ENCODE results near the gene NUDT4.

NUDT4 gene

GRCh38 chr12:93365616-93366405, 11.9 kb upstream of the NUDT4 start:
- no peak for DNase-seq (ENCODE audit: low spot score)
- no peak for TF ChIP-seq CTCF (IDR thresholded peaks at IDR 0.05; ENCODE audit: extremely low read depth, insufficient read depth, missing control alignments)
- in situ Hi-C loops (cut with MboI; ENCODE audit: low pct_unique_long_range_greater_than_20kb, low sequenced_read_pairs, unreplicated experiment) = no loop called here

- in situ Hi-C loops (cut with MboI; ENCODE audit: low pct_unique_long_range_greater_than_20kb, low sequenced_read_pairs, unreplicated experiment) = no loop called here
- DNase-seq (ENCODE audit: low spot score) = no peak
- no peak for TF ChIP-seq CTCF (IDR thresholded peaks at IDR 0.05; ENCODE audit: extremely low read depth, insufficient read depth, missing control alignments)
Observed at GRCh38 chr12:93366422-93366821, 11.3 kb upstream of the NUDT4 start.

GRCh38 chr12:93368766-93369165, 9.0 kb upstream of the NUDT4 start:
- in situ Hi-C loops (cut with MboI; ENCODE audit: low pct_unique_long_range_greater_than_20kb, low sequenced_read_pairs, unreplicated experiment) = no loop called here
- DNase-seq (ENCODE audit: low spot score) = no peak
- no peak for TF ChIP-seq CTCF (IDR thresholded peaks at IDR 0.05; ENCODE audit: extremely low read depth, insufficient read depth, missing control alignments)

- no peak for TF ChIP-seq CTCF (IDR thresholded peaks at IDR 0.05; ENCODE audit: extremely low read depth, insufficient read depth, missing control alignments)
- in situ Hi-C loops (cut with MboI; ENCODE audit: low pct_unique_long_range_greater_than_20kb, low sequenced_read_pairs, unreplicated experiment) = no loop called here
- DNase-seq (ENCODE audit: low spot score) = no peak
Observed at GRCh38 chr12:93369505-93369904, 8.2 kb upstream of the NUDT4 start.

- no peak for DNase-seq (ENCODE audit: low spot score)
- in situ Hi-C loops (cut with MboI; ENCODE audit: low pct_unique_long_range_greater_than_20kb, low sequenced_read_pairs, unreplicated experiment) = no loop called here
- TF ChIP-seq CTCF (IDR thresholded peaks at IDR 0.05; ENCODE audit: extremely low read depth, insufficient read depth, missing control alignments) = no peak
Observed at GRCh38 chr12:93370947-93371346, 6.8 kb upstream of the NUDT4 start.

- in situ Hi-C loops (cut with MboI; ENCODE audit: low pct_unique_long_range_greater_than_20kb, low sequenced_read_pairs, unreplicated experiment) = no loop called here
- DNase-seq (ENCODE audit: low spot score) = no peak
- TF ChIP-seq CTCF (IDR thresholded peaks at IDR 0.05; ENCODE audit: extremely low read depth, insufficient read depth, missing control alignments) = no peak
Observed at GRCh38 chr12:93373961-93374656, 3.6 kb upstream of the NUDT4 start.

Measured in GM13977 (cell line).